WTC11 (cell line): ENCODE data around the gene AIF1.

Experiments
- CBFB ChIP-seq: sonication (generic); formaldehyde crosslinking; IDR thresholded peaks from 2 replicates; pipeline ENCODE4 v1.8.1; 2022; ENCODE audit warnings: mild to moderate bottlenecking, low read depth, missing genetic modification reagents
- CREM ChIP-seq: sonication (generic); formaldehyde crosslinking; IDR thresholded peaks from 2 replicates; pipeline ENCODE4 v1.8.1; 2022; ENCODE audit warnings: mild to moderate bottlenecking, missing genetic modification reagents, moderate library complexity
- CTCF ChIP-seq: fragments of 200-600 bp; IDR thresholded peaks from 2 replicates; pipeline ENCODE4 v1.8.0; 2022; ENCODE audit warnings: antibody characterized with exemption
- JUN ChIP-seq: sonication (generic); formaldehyde crosslinking; IDR thresholded peaks from 2 replicates; pipeline ENCODE4 v1.8.0; 2023; ENCODE audit warnings: mild to moderate bottlenecking, missing genetic modification reagents
- MAX ChIP-seq: sonication (generic); formaldehyde crosslinking; IDR thresholded peaks from 2 replicates; pipeline ENCODE4 v1.8.0; 2022; ENCODE audit warnings: mild to moderate bottlenecking, missing genetic modification reagents
- MYBL2 ChIP-seq: sonication (generic); formaldehyde crosslinking; IDR thresholded peaks from 2 replicates; pipeline ENCODE4 v1.8.1; 2023; ENCODE audit warnings: mild to moderate bottlenecking, moderate library complexity, missing genetic modification reagents
- RELA ChIP-seq: sonication (generic); formaldehyde crosslinking; IDR thresholded peaks from 2 replicates; pipeline ENCODE4 v1.8.1; 2022; ENCODE audit warnings: missing genetic modification reagents, mild to moderate bottlenecking, borderline replicate concordance
- TF ChIP-seq, protein P1 (sequence below): sonication (generic); formaldehyde crosslinking; IDR thresholded peaks from 2 replicates; pipeline ENCODE4 v1.8.0; 2023; ENCODE audit warnings: missing genetic modification reagents, mild to moderate bottlenecking, borderline replicate concordance
- TF ChIP-seq, protein P2 (sequence below): sonication (generic); formaldehyde crosslinking; IDR thresholded peaks from 2 replicates; pipeline ENCODE4 v1.8.0; 2022; ENCODE audit warnings: mild to moderate bottlenecking, missing genetic modification reagents

- TF ChIP-seq, protein P1, sequence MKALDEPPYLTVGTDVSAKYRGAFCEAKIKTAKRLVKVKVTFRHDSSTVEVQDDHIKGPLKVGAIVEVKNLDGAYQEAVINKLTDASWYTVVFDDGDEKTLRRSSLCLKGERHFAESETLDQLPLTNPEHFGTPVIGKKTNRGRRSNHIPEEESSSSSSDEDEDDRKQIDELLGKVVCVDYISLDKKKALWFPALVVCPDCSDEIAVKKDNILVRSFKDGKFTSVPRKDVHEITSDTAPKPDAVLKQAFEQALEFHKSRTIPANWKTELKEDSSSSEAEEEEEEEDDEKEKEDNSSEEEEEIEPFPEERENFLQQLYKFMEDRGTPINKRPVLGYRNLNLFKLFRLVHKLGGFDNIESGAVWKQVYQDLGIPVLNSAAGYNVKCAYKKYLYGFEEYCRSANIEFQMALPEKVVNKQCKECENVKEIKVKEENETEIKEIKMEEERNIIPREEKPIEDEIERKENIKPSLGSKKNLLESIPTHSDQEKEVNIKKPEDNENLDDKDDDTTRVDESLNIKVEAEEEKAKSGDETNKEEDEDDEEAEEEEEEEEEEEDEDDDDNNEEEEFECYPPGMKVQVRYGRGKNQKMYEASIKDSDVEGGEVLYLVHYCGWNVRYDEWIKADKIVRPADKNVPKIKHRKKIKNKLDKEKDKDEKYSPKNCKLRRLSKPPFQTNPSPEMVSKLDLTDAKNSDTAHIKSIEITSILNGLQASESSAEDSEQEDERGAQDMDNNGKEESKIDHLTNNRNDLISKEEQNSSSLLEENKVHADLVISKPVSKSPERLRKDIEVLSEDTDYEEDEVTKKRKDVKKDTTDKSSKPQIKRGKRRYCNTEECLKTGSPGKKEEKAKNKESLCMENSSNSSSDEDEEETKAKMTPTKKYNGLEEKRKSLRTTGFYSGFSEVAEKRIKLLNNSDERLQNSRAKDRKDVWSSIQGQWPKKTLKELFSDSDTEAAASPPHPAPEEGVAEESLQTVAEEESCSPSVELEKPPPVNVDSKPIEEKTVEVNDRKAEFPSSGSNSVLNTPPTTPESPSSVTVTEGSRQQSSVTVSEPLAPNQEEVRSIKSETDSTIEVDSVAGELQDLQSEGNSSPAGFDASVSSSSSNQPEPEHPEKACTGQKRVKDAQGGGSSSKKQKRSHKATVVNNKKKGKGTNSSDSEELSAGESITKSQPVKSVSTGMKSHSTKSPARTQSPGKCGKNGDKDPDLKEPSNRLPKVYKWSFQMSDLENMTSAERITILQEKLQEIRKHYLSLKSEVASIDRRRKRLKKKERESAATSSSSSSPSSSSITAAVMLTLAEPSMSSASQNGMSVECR (CRISPR knock-in tag): no peak
- TF ChIP-seq CTCF (no peak), MYBL2 (no peak), JUN (no peak), MAX (CRISPR knock-in tag) (no peak), CREM (CRISPR knock-in tag) (no peak), RELA (CRISPR knock-in tag) (no peak), CBFB (CRISPR knock-in tag) (no peak)
- TF ChIP-seq, protein P2, sequence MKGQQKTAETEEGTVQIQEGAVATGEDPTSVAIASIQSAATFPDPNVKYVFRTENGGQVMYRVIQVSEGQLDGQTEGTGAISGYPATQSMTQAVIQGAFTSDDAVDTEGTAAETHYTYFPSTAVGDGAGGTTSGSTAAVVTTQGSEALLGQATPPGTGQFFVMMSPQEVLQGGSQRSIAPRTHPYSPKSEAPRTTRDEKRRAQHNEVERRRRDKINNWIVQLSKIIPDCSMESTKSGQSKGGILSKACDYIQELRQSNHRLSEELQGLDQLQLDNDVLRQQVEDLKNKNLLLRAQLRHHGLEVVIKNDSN: no peak
Measured at GRCh38 chr6:31666337-31666965, 51.4 kb downstream of the AIF1 start.
